ENCODE results near the gene CNTN5. TPM values are rescaled to one million over a fixed set of nuclear protein-coding genes. Genes with fewer than 3 reads are reported as not detected.

The CNTN5 gene
- total RNA-seq, 1 experiment from 2014 or later: not detected

GRCh38 chr11:99162819-99163218 is 142.1 kb downstream of the CNTN5 start:
- Mint-ChIP-seq H3K4me1 (peaks cover 6% of the 10 kb centered on the region in 2 experiments; a peak in 3 of 4 replicates), H3K9me3 (no peaks in the 10 kb centered on the region), H3K27me3 (ENCODE audit: low read depth) (no peaks in the 10 kb centered on the region), H3K4me3 (no peak overlapping the region), H3K36me3 (ENCODE audit: insufficient read depth in 1 of 3, low read depth in 3 of 3) (no peaks in the 10 kb centered on the region), H3K27ac (no peak overlapping the region)
- no peak overlapping the region for H3K4me2 ChIP-seq (ENCODE audit: insufficient read depth, insufficient read length, low read length)
- H2BK12ac ChIP-seq (ENCODE audit: insufficient read length, low read depth, low read length): no peak overlapping the region
- no peak overlapping the region for H2BK15ac ChIP-seq (ENCODE audit: low read depth, low read length)
- no peak overlapping the region for H3K27ac ChIP-seq (ENCODE audit: insufficient read length, low read depth, low read length)
- no peaks in the 10 kb centered on the region for H3K23me2 ChIP-seq (ENCODE audit: insufficient read length, low read depth, low read length, poor library complexity, severe bottlenecking)
- no peak for TF ChIP-seq CTCF (conservative IDR thresholded peaks at IDR 0.05)
- H3K23ac ChIP-seq (ENCODE audit: insufficient read length, low read depth, low read length): no peak overlapping the region
- H2AFZ ChIP-seq (ENCODE audit: low read length): no peak overlapping the region
- H2BK20ac ChIP-seq (ENCODE audit: low read depth, low read length, poor library complexity, severe bottlenecking): no peak overlapping the region
- no peak overlapping the region for H3K14ac ChIP-seq (ENCODE audit: insufficient read depth, low read length)
- no peaks in the 10 kb centered on the region for H3K4me1 ChIP-seq (ENCODE audit: insufficient read depth, low read length)
- H4K20me1 ChIP-seq (ENCODE audit: control insufficient read depth, insufficient read depth, insufficient read length): no peaks in the 10 kb centered on the region
- no peak overlapping the region for H2BK120ac ChIP-seq (ENCODE audit: low read depth, low read length, poor library complexity, severe bottlenecking)
- H2AK5ac ChIP-seq (ENCODE audit: insufficient read length, low read length): no peak overlapping the region
- no peak overlapping the region for H4K91ac ChIP-seq (ENCODE audit: insufficient read length, low read depth, low read length)
- no peak overlapping the region for H3K4ac ChIP-seq (ENCODE audit: low read depth, low read length)
- DNase-seq: no peak
- H3K79me2 ChIP-seq (ENCODE audit: insufficient read depth, low read length): no peaks in the 10 kb centered on the region
- H3K18ac ChIP-seq (ENCODE audit: insufficient read length, low read depth, low read length): no peak overlapping the region
- H2BK5ac ChIP-seq (ENCODE audit: insufficient read length, low read length): no peak overlapping the region
- no peak overlapping the region for H3K9ac ChIP-seq (ENCODE audit: extremely low read depth, insufficient read length, low read length)
- H3K27me3 ChIP-seq (ENCODE audit: insufficient read depth, low read length): no peaks in the 10 kb centered on the region
- H3K56ac ChIP-seq (ENCODE audit: insufficient read length, low read depth, low read length): no peak overlapping the region
- no peak overlapping the region for H3T11ph ChIP-seq (ENCODE audit: low read length)
- no peaks in the 10 kb centered on the region for H3K9me3 ChIP-seq (ENCODE audit: control insufficient read depth, low read depth, low read length)
- H3K79me1 ChIP-seq (ENCODE audit: insufficient read depth, low read depth, low read length, poor library complexity, severe bottlenecking): no peaks in the 10 kb centered on the region
- no peak overlapping the region for H4K8ac ChIP-seq (replicated peaks; ENCODE audit: insufficient read length, low read depth, low read length)
- WGBS (ENCODE audit: extremely low coverage, insufficient read length, low lambda C conversion rate): no CpG with 5 or more reads among the region's 5 CpGs
- H4K5ac ChIP-seq (ENCODE audit: insufficient read length, low read depth, low read length): no peak overlapping the region
